H1 (cell line): ENCODE results near the gene IQCE. TPM values are rescaled to one million over a fixed set of nuclear protein-coding genes. Genes with fewer than 3 reads are reported as not detected.
A peak's percentile ranks its signal among the peaks of the same experiment; 100 is the strongest.

Experiments
- ASH2L ChIP-seq: fragments of 200-600, 300-600 bp; sonication (generic); IDR thresholded peaks from one replicate; pipeline ENCODE4 v1.7.1; 2017; ENCODE audit warnings: low read length
- BCL11A ChIP-seq, 2 experiments: IDR thresholded peaks; one replicate each; pipeline ENCODE4 v1.6.1; 2011; ENCODE audit warnings: low read depth in 2 of 2, low read length in 2 of 2, mild to moderate bottlenecking in 2 of 2
- CBX5 ChIP-seq: fragments of 300-800, 300-1000 bp; sonication (generic); IDR thresholded peaks from 2 replicates; pipeline ENCODE4 v1.7.1; 2016; ENCODE audit warnings: antibody characterized with exemption, low read length, low read depth
- EZH2 ChIP-seq: fragments of 200-600 bp; sonication (generic); IDR thresholded peaks from 2 replicates; pipeline ENCODE4 v1.7.1; 2012; ENCODE audit warnings: low read depth, mild to moderate bottlenecking, moderate library complexity, low read length, inconsistent platforms; ENCODE audit not compliant: severe bottlenecking
- GABPA ChIP-seq: IDR thresholded peaks from 2 replicates; pipeline ENCODE4 v1.6.1; 2011; ENCODE audit warnings: mild to moderate bottlenecking, low read length, moderate library complexity, borderline replicate concordance; ENCODE audit not compliant: insufficient read depth
- GTF2F1 ChIP-seq: IDR thresholded peaks from 2 replicates; pipeline ENCODE4 v1.6.1; 2012; ENCODE audit warnings: low read depth, low read length, improper control_type of control experiment, borderline replicate concordance
- JUND ChIP-seq: IDR thresholded peaks from 2 replicates; pipeline ENCODE4 v1.6.1; 2011; ENCODE audit warnings: mild to moderate bottlenecking, improper control_type of control experiment, low read length
- KDM1A ChIP-seq: fragments of 200-600, 300-600 bp; sonication (generic); IDR thresholded peaks from 2 replicates; pipeline ENCODE4 v1.7.1; 2016; ENCODE audit warnings: mild to moderate bottlenecking, low read length, borderline replicate concordance
- NANOG ChIP-seq: IDR thresholded peaks from 2 replicates; pipeline ENCODE4 v1.6.1; 2011; ENCODE audit warnings: low read length, low read depth, mild to moderate bottlenecking, inconsistent platforms; ENCODE audit not compliant: insufficient read depth, poor library complexity, severe bottlenecking
- NRF1 ChIP-seq: IDR thresholded peaks from 2 replicates; pipeline ENCODE4 v1.6.1; 2011; ENCODE audit warnings: mild to moderate bottlenecking, low read depth, low read length, improper control_type of control experiment
- RXRA ChIP-seq: IDR thresholded peaks from 2 replicates; pipeline ENCODE4 v1.6.1; 2011; ENCODE audit warnings: low read depth, mild to moderate bottlenecking, low read length, moderate library complexity; ENCODE audit not compliant: insufficient read depth
- SIN3A ChIP-seq, 2 experiments: IDR thresholded peaks in 1 of 2; conservative IDR thresholded peaks in 1 of 2; 2 replicates each; pipeline ENCODE4 v1.6.1; 2011 to 2012; ENCODE audit warnings: low read length in 2 of 2, improper control_type of control experiment in 1 of 2, low read depth in 1 of 2, mild to moderate bottlenecking in 1 of 2
- SP2 ChIP-seq: IDR thresholded peaks from 2 replicates; pipeline ENCODE4 v1.6.1; 2012; ENCODE audit warnings: mild to moderate bottlenecking, low read length, inconsistent platforms
- SP4 ChIP-seq: IDR thresholded peaks from 2 replicates; pipeline ENCODE4 v1.6.1; 2012; ENCODE audit warnings: low read length, inconsistent platforms
- TAF1 ChIP-seq: IDR thresholded peaks from 2 replicates; pipeline ENCODE4 v1.6.1; 2011; ENCODE audit warnings: mild to moderate bottlenecking, low read depth, low read length
- TAF7 ChIP-seq: optimal IDR thresholded peaks from 2 replicates; pipeline ENCODE3; 2011; ENCODE audit warnings: low read depth, mild to moderate bottlenecking, inconsistent platforms, low read length, moderate library complexity, borderline replicate concordance
- TBP ChIP-seq: IDR thresholded peaks from 2 replicates; pipeline ENCODE4 v1.6.1; 2011; ENCODE audit warnings: low read depth, low read length, improper control_type of control experiment
- TCF12 ChIP-seq: IDR thresholded peaks from 2 replicates; pipeline ENCODE4 v1.6.1; 2011; ENCODE audit warnings: low read depth, mild to moderate bottlenecking, low read length
- polyA plus RNA-seq, 7 experiments: library from polyadenylated mRNA; depleted of rRNA in 3 of 7; stranded (reverse) in 5 of 7; unstranded in 2 of 7; fragments of >200 nt in 5 of 7; fragments of 200-250 nt in 2 of 7; gene quantifications; 1 replicate in 5 of 7; 2 replicates in 1 of 7; 4 replicates in 1 of 7; pipeline versions ENCODE4 v1.2.1 to v1.2.3, GENCODE V29; 2011 to 2013; ENCODE audit warnings: missing spikeins in 2 of 7, mixed read lengths in 2 of 7
- total RNA-seq: library from RNA; stranded (reverse); fragmentation: NEBNext Ultra II Directional; extraction: Animal tissue kit (Norgen Biotek cat#: 25700); gene quantifications from 2 replicates; pipeline ENCODE4 v1.2.1, GENCODE V29; 2021
- TF ChIP-seq, protein P1 (sequence below), 3 experiments: IDR thresholded peaks; 1 replicate in 2 of 3; 2 replicates in 1 of 3; pipeline versions ENCODE4 v1.5.1 to v1.6.1; 2011; ENCODE audit warnings: low read length in 3 of 3, mild to moderate bottlenecking in 3 of 3, inconsistent platforms in 2 of 3, low read depth in 1 of 3, moderate library complexity in 1 of 3; ENCODE audit not compliant: insufficient read depth in 1 of 3; ENCODE audit errors: control extremely low read depth in 1 of 3
- TF ChIP-seq, protein P2 (sequence below): IDR thresholded peaks from 2 replicates; pipeline ENCODE4 v1.6.1; 2012; ENCODE audit warnings: inconsistent platforms

Gene IQCE
- total and polyA plus RNA-seq, 2 of the 8 experiments (the other 6 are each of a cell fraction or from before 2014, with no cell fraction given) = 2.2 to 4.9 TPM

DNA sequence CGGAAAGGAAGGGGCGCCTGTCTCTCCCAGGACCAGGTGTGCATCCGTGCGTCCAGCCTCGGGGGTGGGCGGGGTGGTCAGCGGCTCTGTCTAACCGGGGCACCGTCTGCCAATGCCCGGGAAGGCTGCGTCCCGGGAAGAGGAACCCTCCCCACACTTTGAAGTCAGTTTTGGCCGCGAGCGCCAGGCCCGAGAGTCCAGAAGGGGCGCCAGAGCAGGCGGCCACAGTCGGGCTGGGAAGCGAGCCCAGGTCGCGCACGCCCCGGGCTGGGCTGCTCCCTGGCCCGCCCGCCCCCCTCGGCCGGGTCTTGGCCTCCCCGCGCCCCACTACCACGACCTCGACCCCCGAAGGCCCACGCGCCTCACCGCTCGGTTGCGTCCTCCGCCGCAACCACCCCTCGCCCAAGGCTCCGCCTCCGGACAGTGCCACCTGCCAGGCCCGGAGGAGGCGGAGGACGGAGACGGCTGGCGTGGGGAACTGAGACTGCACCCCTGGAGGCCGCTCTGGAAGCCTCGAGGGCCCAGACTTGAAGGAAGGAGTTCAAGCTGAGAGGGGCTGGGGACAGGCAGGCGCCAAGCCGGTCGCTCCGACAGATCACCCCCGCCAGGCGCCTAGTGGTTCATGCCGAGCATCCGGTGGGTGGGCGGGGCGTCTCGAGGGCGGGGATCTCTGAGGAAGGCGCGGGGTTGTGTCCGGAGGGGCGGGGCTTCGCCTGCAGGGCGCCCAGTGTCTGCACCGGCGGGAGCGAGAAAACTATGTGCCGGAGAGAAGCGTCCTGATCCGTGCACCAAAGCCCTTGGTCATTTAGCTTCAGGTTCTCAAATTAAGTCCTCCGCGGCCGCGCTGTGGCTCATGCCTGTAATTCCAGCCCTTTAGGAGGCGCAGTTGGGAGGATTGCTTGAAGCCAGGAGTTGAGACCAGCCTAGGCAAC, 3.4 kb upstream of the IQCE start, which contains the start of gene BRAT1 (continued):
- TF ChIP-seq SP4 (no peak), RXRA (no peak), NRF1 (no peak), NANOG (peak; percentile 15), JUND (peak; percentile 96), ASH2L (peak; percentile 29), SIN3A (conservative IDR thresholded peaks at IDR 0.05 in 1 of 2, IDR thresholded peaks at IDR 0.05 in 1 of 2; ENCODE audit: low read depth in 1 of 2, low read length in 2 of 2) (peak; percentile 31 to 63; a peak in 2 of 4 replicates), TAF7 (peak; percentile 52), TBP (peak; percentile 27; the same call in 1 of the 2 replicates), TCF12 (no peak), GTF2F1 (no peak), TAF1 (peak; percentile 58; the same call in 1 of the 2 replicates), BCL11A (IDR thresholded peaks at IDR 0.05; ENCODE audit: low read depth in 2 of 2, low read length in 2 of 2) (no peak), EZH2 (no peak), SP2 (no peak), CBX5 (no peak), GABPA (peak; percentile 62; the same call in 1 of the 2 replicates), KDM1A (no peak)
- TF ChIP-seq, protein P1, sequence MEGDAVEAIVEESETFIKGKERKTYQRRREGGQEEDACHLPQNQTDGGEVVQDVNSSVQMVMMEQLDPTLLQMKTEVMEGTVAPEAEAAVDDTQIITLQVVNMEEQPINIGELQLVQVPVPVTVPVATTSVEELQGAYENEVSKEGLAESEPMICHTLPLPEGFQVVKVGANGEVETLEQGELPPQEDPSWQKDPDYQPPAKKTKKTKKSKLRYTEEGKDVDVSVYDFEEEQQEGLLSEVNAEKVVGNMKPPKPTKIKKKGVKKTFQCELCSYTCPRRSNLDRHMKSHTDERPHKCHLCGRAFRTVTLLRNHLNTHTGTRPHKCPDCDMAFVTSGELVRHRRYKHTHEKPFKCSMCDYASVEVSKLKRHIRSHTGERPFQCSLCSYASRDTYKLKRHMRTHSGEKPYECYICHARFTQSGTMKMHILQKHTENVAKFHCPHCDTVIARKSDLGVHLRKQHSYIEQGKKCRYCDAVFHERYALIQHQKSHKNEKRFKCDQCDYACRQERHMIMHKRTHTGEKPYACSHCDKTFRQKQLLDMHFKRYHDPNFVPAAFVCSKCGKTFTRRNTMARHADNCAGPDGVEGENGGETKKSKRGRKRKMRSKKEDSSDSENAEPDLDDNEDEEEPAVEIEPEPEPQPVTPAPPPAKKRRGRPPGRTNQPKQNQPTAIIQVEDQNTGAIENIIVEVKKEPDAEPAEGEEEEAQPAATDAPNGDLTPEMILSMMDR (IDR thresholded peaks at IDR 0.05; ENCODE audit: control extremely low read depth in 1 of 3, insufficient read depth in 1 of 3, low read depth in 1 of 3, low read length in 3 of 3) = peak; percentile 41 to 54 (median 46)
- TF ChIP-seq, protein P2, sequence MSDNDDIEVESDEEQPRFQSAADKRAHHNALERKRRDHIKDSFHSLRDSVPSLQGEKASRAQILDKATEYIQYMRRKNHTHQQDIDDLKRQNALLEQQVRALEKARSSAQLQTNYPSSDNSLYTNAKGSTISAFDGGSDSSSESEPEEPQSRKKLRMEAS = 0 out of 2 replicates have a peak, but pooled peaks have one; percentile 63
